Activated CD8-positive, alpha-beta memory T cell treated with anti-CD3 and anti-CD28 coated beads for 36 hours (primary cell): ENCODE measurements around the gene GADD45B. TPM values are rescaled to one million over a fixed set of nuclear protein-coding genes. Genes with fewer than 3 reads are reported as not detected.
"Not testable (repeated sequence)": the region's sequence is repeated elsewhere in the genome, so short reads cannot be mapped to it uniquely, and the experiment has no call there.

Experiments used
- CTCF ChIA-PET: fragments of 350-600 bp; sonication (Branson Sonifier 250); formaldehyde crosslinking; loops from one replicate; lab custom pipeline; 2021; ENCODE audit warnings: antibody characterized with exemption; lab: Charles Lee
- POLR2A ChIA-PET: fragments of 350-600 bp; sonication (Branson Sonifier 250); formaldehyde crosslinking; loops from one replicate; lab custom pipeline; 2021; ENCODE audit warnings: antibody characterized with exemption; lab: Charles Lee
- total RNA-seq, 2 experiments: library from RNA; stranded (reverse); gene quantifications; one replicate each; pipeline ENCODE4 v1.2.3, GENCODE V29; 2021

GADD45B gene
- total RNA-seq, 2 experiments from 2014 or later = 30.8 to 31.6 TPM

DNA sequence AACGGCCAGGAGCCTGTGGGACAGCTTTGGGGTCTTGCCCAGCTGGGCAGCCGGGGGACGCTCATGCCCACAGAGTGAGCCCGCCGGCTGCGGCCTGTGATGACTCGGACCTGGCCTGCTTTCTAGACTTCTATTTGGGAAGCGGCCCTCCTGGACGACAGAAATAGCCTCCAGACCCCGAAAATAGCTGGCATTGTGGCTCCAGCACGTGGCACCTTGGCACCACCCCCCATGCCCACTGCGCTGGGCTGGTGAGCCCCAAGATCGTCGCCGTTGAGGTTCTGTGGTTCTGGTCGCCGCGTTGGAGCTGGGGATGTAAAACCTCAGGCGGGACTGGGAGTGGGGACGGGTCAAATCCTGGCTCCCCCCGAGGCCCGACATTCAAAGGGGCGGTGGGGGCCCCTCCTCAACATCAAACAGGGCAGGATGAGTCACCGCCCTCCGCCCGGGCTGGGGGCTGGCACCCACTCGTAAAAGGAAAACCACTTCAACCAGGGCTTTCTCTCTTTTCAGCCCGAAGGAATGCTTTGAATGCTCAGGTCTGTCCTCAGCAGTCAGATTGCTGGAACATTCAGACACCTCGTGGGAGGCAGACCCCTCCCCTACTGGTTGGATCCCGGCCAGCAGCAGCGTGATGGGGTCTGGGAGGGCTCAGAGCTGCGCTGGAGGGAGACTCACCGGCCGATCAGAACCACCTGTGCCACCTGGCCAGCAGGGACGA is 42.1 kb downstream of the GADD45B start:
- ChIA-PET POLR2A (no interaction called here), CTCF (interaction anchor here (0.6 kb wide), 1 partner anchor 173 kb away, joined by 4 read pairs; no protein-coding TSS in a partner anchor)

DNA sequence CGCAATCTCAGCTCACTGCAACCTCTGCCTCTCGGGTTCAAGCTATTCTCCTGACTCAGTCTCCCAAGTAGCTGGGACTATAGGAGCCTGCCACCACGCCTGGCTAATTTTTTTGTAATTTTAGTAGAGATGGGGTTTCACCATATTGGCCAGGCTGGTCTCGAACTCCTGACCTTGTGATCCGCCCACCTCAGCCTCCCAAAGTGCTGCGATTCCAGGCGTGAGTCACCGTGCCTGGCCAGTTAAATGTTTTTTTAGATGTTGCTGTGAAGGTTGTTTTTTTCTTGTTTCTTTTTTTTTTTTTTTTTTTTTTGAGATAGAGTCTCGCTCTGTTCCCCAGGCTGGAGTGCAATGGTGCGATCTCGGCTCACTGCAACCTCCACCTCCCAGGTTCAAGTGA is 42.9 kb downstream of the GADD45B start:
- POLR2A ChIA-PET = not testable (repeated sequence)
- CTCF ChIA-PET = interaction anchor here (0.7 kb wide), 1 partner anchor 12 kb away, joined by 3 read pairs; no protein-coding TSS in a partner anchor

DNA sequence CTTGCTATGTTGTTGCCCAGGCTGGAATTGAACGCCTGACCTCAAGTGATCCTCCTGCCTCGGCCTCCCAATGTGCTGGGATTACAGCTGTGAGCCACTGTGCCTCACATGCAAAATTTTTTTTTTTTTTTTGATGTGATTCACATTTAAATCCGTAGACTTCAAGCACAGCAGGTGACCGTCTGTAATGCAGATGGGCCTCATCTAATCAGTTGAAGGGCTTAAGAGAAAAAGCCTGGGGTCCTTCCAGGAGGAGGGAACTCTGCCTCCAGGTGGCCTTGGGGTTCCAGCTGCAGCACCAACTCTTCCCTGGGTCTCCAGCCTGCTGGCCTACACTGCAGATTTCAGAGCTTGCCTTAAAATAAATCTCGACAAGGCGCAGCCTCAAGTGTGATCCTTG is 43.6 kb downstream of the GADD45B start:
- ChIA-PET POLR2A (no interaction called here), CTCF (interaction anchor here (0.7 kb wide), 1 partner anchor 12 kb away, joined by 3 read pairs; no protein-coding TSS in a partner anchor)

DNA sequence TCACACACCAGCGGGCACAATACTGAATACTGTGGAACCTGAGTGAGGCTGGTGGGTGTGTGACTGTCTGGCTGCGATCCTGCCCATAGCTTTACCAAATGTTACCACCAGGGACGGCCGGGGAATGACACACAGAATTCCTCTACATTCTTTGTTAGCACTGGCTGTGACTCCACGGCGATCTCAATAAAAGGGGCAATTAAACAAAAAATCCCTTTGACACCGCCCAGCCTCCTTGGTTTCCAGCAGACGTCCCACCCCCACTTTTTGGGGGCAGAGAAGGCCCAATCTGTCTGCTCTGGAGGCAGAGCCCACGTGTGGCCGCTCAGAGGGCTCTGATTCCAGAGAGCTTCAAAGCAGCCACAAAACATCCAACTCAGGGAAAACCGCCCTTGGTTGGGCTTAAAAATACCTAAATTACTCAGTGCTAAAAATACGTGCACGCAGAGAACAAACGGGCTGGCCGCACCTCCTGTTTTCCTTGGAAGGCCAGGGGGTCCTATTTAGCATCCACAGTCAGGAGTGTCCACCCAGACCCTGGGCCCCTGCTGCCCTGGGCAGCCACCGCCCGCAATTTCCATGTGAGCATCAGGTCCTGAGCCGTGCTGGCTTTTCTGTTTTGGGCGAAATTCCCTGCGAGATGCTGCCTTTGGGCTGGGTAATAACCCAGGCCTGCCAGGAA is 47.8 kb downstream of the GADD45B start:
- CTCF ChIA-PET = no interaction called here
- POLR2A ChIA-PET = no interaction called here

DNA sequence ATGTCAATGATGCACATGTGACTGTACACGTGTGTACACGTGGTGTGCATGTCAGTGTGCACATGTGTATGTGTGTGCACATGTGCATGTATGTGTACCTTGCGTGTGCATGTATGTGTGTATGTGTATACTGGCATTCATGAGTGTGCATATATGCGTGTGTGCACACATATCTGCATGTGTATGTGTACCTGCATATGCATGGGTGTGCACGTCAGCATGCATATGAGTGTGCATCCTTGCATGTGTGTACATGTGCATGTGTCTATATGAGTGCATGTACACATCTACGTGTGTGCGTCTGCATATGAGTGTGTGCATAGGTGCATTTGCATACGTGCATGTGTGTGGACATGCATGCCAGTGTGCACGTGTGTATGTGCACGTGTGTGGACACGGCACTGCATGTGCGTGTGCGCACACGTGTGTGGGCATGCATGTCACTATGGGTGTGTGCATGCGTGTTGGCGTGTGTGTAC is 48.5 kb downstream of the GADD45B start:
- CTCF ChIA-PET = no interaction called here
- POLR2A ChIA-PET = no interaction called here

DNA sequence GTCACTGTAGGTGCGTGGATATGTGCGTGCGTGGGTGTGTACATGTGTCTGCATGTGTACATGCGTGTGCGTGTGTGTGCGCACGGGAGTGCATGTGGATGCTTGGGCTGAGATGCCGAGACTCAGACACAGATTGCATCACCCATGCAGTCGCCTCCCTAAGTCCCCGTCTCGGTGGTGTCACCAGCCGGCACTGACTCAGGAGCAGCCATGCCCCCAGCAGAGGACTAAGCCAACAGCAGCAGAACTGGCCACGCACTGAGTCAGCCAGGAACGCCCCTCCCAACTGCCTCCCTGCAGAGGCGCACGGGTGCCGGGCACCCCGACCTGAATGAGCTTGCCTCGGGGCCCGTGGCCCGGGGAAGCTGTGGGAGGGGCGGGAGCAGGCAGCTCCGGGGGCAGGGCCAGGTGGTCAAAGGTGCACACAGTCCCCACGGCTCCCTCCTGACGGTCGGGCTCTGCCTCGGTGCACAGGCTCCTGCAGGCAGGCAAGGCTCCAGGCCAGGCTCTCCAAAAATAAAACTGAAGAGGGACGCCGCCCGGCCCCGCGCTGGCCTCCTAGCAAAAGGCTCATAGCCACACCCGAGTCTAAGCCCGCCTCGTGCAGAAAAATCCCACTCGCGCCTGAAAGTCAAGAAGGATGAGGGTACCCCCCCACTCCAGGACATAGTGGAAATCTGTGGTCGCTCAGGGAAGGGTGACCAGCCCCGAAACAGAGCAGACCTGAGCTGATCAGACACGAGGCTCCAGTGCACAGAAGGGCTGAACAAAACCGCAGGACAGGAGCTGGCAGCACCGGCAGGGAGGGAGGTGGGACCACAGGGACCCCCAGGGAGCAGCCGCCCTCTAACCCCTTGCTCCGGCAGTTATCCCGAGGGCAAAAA is 49.2 kb downstream of the GADD45B start:
- ChIA-PET POLR2A (no interaction called here), CTCF (no interaction called here)

DNA sequence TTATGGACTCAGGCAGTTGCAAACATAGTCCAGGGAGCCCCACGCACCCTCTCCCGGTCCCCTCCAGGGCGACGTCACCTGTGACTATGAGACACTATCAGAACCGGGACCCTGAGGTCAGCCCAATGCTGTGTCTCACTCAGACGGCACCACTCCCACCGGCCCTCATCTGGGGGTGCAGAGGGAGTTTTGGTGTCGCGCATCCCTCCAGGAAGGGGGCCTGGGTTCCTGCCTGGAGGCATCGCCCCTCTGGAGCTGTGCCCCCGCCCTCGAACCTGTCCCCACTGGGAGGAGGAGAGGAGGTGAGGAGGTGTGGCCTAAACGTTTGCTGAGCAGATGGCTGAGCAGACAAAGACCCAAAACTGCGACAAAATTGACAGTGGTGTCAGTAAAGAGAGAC is 51.2 kb downstream of the GADD45B start:
- ChIA-PET CTCF (no interaction called here), POLR2A (no interaction called here)

DNA sequence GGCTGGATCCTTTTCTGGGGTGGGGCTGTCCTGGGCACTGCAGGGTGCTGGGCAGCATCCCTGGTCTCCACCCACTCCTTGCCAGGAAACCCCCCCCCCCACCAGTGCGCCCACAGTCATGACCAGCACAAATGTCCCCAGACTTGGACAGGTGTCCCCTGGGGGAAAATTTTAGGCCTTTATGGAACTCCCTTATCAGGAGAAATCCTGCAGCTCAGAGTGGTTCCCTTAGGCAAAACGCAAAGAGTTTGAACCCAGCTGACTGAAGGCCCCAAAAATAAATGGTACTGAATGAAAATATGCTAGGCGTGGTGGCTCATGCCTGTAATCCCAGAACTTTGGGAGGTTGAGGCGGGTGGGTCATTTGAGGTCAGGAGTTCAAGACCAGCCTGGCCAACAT is 51.8 kb downstream of the GADD45B start:
- CTCF ChIA-PET = interaction anchor here (0.7 kb wide), 1 partner anchor 198 kb away, joined by 4 read pairs; no protein-coding TSS in a partner anchor

More for the DNA sequence above, 51.8 kb downstream of the GADD45B start:
- POLR2A ChIA-PET = no interaction called here

Other genes with a start within 250 kb of the GADD45B start
- gene PLEKHJ1, start 239.8 kb upstream of the GADD45B start, total RNA-seq = 10 to 100 TPM; 87.0 to 90.6 TPM
- gene SF3A2, start 239.3 kb upstream of the GADD45B start, total RNA-seq = 100 to 1,000 TPM; 133 to 142 TPM
- gene AMH, start 226.8 kb upstream of the GADD45B start, total RNA-seq = 1 to 10 TPM; 5.9 to 6.3 TPM
- 1 to 10 TPM in 1 of 2 experiments, under 1 TPM in 1; 0.61 to 1.3 TPM for gene JSRP1, start 219.7 kb upstream of the GADD45B start, total RNA-seq
- under 1 TPM in 1 of 2 experiments, not detected in 1; 0.06 TPM for gene PEAK3, start 194.0 kb upstream of the GADD45B start, total RNA-seq
- gene LINGO3, start 168.0 kb upstream of the GADD45B start, total RNA-seq = under 1 TPM; 0.15 to 0.17 TPM
- gene LSM7, start 147.5 kb upstream of the GADD45B start, total RNA-seq = 100 to 1,000 TPM; 170 to 175 TPM
- 10 to 100 TPM; 44.5 to 45.0 TPM for gene SPPL2B, start 147.4 kb upstream of the GADD45B start, total RNA-seq
- gene TMPRSS9, start 115.9 kb upstream of the GADD45B start, total RNA-seq = not detected
- 100 to 1,000 TPM; 165 to 172 TPM for gene TIMM13, start 48.5 kb upstream of the GADD45B start, total RNA-seq
- 100 to 1,000 TPM; 111 to 112 TPM for gene LMNB2, start 19.2 kb upstream of the GADD45B start, total RNA-seq
- gene GNG7, start 226.6 kb downstream of the GADD45B start, total RNA-seq = under 1 TPM; 0.29 to 0.34 TPM
- under 1 TPM in 1 of 2 experiments, not detected in 1; 0.17 TPM for gene DIRAS1, start 245.2 kb downstream of the GADD45B start, total RNA-seq